SJSA1 (cell line): Measurements from ENCODE around the gene WNT3. TPM values are rescaled to one million over a fixed set of nuclear protein-coding genes. Genes with fewer than 3 reads are reported as not detected.

ENCODE experiments used
- DNase-seq, 2 experiments: peaks; one replicate each; pipeline ENCODE4 v3.0.0-alpha.2; 2015 to 2020; ENCODE audit warnings: low spot score in 2 of 2, low read depth in 1 of 2
- H3K27ac ChIP-seq: fragments of 250-450 bp; sonication (Bioruptor Pico); 2 replicates; pipeline ENCODE4 v1.5.1; 2020; ENCODE audit warnings: mild to moderate bottlenecking, moderate library complexity
- H3K27me3 ChIP-seq: fragments of 250-450 bp; sonication (Bioruptor Pico); replicated peaks from 2 replicates; pipeline ENCODE4 v1.5.1; 2020; ENCODE audit warnings: mild to moderate bottlenecking, moderate library complexity
- H3K36me3 ChIP-seq: fragments of 250-450 bp; sonication (Bioruptor Pico); 2 replicates; pipeline ENCODE4 v1.5.1; 2020; ENCODE audit warnings: mild to moderate bottlenecking
- H3K4me1 ChIP-seq: fragments of 250-450 bp; sonication (Bioruptor Pico); replicated peaks from 2 replicates; pipeline ENCODE4 v1.6.1; 2021; ENCODE audit warnings: mild to moderate bottlenecking
- H3K4me3 ChIP-seq: fragments of 250-450 bp; sonication (Bioruptor Pico); 2 replicates; pipeline ENCODE4 v1.5.1; 2020; ENCODE audit warnings: mild to moderate bottlenecking
- H3K9me3 ChIP-seq: fragments of 250-450 bp; sonication (Bioruptor Pico); replicated peaks from 2 replicates; pipeline ENCODE4 v1.5.1; 2020; ENCODE audit warnings: mild to moderate bottlenecking
- total RNA-seq: library from RNA; depleted of rRNA; stranded (reverse); fragments of >200 nt; shearing (Covaris generic); gene quantifications from 2 replicates; pipeline ENCODE4 v1.2.3, GENCODE V29; 2014

The WNT3 gene
- total RNA-seq, 1 experiment from 2014 or later = 4.0 TPM

DNA sequence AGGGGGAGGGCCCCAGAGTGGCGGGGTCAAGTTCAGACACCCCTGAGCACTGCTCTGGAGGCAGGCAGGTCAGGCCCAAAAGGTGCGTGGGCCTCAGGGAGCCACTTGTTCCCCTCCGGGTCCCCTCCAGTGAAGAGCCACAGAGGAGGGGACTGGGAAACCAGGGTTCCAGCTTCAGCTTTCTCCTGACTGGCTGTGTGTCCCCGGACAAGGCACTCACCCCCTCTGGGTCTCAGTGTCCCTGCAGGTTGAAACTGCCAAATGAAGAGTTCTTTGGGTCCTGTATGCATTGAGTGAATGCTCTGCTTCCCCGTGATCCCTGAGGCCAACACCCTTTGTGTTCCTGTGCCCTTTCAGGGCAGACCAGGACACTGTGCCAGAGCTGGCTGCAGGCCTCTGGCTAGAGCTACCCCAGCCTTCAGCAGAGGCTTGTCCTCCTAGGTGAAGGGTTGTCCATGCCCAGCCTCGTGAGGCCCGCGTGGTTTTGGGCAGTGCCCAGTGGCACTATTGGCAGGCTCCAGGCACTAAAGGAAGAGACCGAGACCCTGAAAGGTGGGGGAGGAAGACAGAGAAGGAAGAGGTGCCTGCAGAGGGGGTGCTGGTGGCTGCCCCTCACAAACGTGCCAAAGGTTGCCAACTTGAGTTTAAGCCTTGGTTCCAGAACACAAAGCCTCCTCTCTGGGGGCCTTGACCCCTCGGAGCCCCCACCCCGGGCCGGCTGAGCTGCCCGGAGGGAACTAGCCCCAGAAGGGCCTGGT lies 13.3 kb upstream of the WNT3 start:
- no peak for DNase-seq
- Histone ChIP-seq H3K4me3 (no peak overlapping the region), H3K9me3 (no peaks in the 10 kb centered on the region), H3K27ac (no peak overlapping the region), H3K27me3 (peaks cover 6% of the 10 kb centered on the region), H3K4me1 (no peaks in the 10 kb centered on the region), H3K36me3 (no peaks in the 10 kb centered on the region)

DNA sequence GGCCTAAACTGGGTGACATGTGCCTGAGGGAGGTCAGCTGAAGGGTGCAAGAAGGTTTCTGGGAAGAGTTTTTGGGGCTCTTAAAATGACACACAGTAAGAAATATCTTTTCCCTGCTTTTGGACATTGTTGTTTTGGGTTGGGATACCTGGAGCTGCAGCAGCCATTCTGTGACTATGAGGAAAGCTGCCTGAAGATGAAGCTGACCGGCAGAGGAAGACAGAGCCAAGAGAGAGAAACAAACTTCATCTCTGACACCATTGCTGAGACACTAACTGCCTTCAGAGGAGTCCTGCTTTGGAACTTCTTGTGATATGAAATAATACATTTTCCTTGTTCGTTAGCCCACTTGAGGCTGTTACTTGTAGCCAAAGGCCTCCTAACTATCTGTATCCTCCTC lies 8.8 kb upstream of the WNT3 start:
- Histone ChIP-seq H3K27me3 (peaks cover 22% of the 10 kb centered on the region), H3K4me3 (no peak overlapping the region), H3K4me1 (0 out of 2 replicates have a peak, but pooled peaks cover 3% of the 10 kb centered on the region), H3K36me3 (no peaks in the 10 kb centered on the region), H3K27ac (no peak overlapping the region), H3K9me3 (no peaks in the 10 kb centered on the region)
- no peak for DNase-seq

DNA sequence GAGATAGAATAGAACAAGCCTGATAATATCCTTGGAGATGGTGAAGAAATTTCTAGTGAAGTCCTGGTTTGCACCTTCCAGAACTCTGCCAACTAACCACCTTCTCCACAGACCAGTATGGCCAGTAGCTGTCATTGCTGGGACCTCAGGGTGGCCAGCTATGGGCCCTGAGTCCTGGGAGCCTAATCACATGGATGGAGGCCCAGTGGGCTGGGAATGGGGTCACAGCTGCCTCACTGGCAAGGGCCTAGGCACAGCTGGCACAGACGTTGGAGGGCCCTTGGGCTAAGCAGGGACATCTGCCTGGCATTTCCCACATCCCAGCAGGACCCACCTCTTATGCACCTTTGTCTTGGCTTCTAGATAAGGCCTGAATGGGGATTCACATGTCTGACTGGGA lies 7.6 kb upstream of the WNT3 start:
- DNase-seq = no peak
- Histone ChIP-seq H3K4me1 (0 out of 2 replicates have a peak, but pooled peaks cover 3% of the 10 kb centered on the region), H3K36me3 (no peaks in the 10 kb centered on the region), H3K27me3 (peaks cover 34% of the 10 kb centered on the region), H3K9me3 (no peaks in the 10 kb centered on the region), H3K27ac (no peak overlapping the region), H3K4me3 (no peak overlapping the region)

DNA sequence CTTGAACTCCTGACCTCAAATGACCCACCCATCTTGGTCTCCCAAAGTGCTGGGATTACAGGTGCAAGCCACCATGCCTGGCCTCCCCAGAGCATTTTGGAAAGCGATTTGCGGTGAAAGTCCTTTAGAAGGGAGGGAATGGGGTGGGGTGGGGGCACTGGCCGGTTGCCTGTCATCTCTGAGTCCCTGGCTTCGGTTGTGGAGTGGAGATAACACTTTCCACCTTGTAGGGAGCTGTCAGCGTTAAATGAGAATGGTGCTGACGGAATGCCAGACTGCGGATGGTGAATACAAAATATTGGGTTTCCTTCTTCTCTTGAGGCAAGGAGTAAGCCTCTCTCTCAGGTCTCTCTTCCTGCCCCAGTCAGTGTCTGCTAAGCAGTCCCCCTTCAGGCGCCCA lies 5.2 kb upstream of the WNT3 start:
- Histone ChIP-seq H3K9me3 (0 out of 2 replicates have a peak, but pooled peaks cover 6% of the 10 kb centered on the region), H3K27me3 (peaks cover 52% of the 10 kb centered on the region), H3K4me1 (peaks cover 9% of the 10 kb centered on the region), H3K27ac (no peak overlapping the region), H3K4me3 (no peak overlapping the region), H3K36me3 (0 out of 2 replicates have a peak, but pooled peaks cover 5% of the 10 kb centered on the region)
- DNase-seq = no peak

DNA sequence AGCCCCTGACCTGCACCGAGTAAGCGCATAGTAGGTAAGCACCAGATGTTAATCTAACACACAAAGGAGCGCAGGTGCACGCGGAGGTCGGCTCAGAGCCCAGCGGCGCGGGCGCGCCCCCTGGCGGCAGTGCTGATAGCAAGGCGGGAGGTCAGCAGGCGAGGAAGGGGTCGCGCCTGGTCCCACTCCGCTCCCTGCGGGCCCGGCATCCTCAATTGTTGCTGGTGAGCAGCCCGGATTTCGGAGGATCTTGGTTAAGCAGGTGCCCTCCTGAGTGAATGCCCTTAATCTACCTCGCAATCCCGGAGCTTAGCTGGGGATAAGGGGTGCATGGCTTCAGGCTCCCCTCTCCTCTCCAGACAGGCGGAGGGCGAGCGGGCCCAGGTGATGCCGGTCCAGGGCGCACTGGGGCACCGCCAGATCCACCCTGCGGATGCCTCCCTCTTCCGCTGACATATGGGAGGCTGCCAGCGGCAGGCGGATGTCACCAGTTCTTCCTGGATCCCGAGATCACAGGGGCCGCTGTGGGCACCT lies 4.0 kb upstream of the WNT3 start:
- Histone ChIP-seq H3K27ac (no peak overlapping the region), H3K27me3 (peaks cover 62% of the 10 kb centered on the region), H3K4me3 (no peak overlapping the region), H3K9me3 (0 out of 2 replicates have a peak, but pooled peaks cover 6% of the 10 kb centered on the region), H3K36me3 (0 out of 2 replicates have a peak, but pooled peaks cover 5% of the 10 kb centered on the region), H3K4me1 (peaks cover 12% of the 10 kb centered on the region)
- DNase-seq = no peak

DNA sequence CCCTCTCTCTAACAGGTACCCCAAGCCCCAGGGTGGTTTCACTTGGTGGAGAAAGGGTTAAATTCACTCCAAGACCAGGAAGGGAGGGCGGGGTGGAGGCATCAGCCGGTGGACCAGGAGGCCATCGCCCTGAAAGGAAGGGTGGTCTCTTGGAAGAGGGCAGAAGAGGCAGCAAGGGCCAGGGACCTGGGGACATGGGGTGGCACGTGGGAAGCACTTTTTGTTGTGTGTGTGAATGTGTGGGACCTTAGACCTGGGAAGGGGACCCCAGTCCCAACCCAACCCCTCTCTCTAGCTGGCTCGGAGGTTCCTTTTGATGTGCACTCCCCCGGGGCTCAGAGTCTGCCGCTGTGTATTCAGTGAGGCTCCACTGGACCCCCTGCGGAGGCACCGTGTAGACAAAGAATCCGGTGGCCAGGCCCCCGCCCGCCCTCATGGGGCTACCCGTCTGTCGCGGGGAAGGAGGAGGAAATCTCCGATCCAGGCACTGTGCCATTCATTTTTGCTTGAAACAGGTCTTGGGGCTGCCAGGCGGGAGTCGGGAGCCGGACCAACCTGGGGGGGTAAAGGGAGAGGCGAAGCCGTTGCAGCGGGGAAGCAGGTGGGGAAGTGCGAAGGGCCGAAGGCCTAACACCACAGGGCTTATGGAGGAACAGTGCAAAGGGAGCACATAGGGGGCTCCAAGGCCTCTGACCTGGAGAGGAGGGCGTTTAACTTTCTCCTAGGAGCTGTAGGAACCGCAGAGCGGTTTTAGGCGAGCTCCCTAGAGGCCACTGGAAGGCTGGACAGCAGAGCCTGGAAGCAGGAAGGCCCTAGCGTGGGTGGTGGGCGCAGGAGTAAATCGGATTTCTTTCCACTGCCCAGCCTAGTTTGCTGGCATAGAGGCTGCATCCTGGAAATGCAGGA lies 3.2 kb upstream of the WNT3 start:
- peaks cover 69% of the 10 kb centered on the region for H3K27me3 ChIP-seq
- H3K36me3 ChIP-seq = 0 out of 2 replicates have a peak, but pooled peaks cover 5% of the 10 kb centered on the region
- no peak for DNase-seq
- peaks cover 12% of the 10 kb centered on the region for H3K4me1 ChIP-seq
- no peak overlapping the region for H3K4me3 ChIP-seq
- no peak overlapping the region for H3K27ac ChIP-seq
- H3K9me3 ChIP-seq = 0 out of 2 replicates have a peak, but pooled peaks cover 6% of the 10 kb centered on the region

DNA sequence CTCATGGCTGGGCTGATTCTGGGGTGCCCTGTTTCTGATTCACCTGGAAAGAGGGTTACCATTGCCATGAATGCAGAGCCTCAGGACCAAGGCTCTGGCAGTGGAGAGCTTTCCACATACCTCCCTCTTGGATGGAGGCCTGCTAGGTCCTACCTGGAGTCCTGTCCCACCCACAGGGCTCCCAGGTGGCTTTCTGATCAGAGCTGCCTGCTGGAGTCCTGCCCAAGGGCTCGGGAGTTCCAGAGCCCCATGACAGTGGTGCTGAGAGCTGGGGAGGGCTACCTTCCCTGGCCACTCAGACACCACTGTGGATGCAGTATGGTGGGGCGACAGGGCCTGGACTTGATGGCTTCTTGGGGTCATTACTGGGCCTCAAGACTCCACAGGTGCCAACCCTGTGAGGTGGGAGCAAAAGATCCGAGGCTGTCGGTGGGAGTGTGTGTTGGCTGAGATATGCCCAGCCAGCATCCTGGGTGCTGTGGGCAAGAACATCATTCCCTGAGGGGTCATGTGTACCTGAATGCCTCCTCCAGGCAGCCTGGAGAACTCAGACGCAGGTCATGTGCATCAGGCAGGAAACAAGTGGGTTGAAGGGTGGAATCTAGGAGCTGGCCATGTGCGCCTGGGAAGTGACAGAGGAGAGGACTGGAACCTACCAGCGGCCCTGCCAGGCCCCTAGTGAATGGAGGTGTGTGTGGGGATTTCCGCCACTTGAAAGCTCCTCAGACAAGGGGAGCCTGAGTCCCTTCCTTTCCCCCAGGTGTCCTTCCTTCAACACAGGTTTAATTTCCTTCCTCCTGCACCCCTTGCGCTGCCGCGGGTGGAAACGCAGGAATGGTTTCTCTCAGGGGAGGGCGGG lies 2.3 kb upstream of the WNT3 start:
- 0 out of 2 replicates have a peak, but pooled peaks cover 6% of the 10 kb centered on the region for H3K9me3 ChIP-seq
- H3K27me3 ChIP-seq = peaks cover 77% of the 10 kb centered on the region
- DNase-seq = no peak
- H3K4me1 ChIP-seq = peaks cover 12% of the 10 kb centered on the region
- H3K36me3 ChIP-seq = 0 out of 2 replicates have a peak, but pooled peaks cover 5% of the 10 kb centered on the region
- no peak overlapping the region for H3K27ac ChIP-seq
- H3K4me3 ChIP-seq = no peak overlapping the region

DNA sequence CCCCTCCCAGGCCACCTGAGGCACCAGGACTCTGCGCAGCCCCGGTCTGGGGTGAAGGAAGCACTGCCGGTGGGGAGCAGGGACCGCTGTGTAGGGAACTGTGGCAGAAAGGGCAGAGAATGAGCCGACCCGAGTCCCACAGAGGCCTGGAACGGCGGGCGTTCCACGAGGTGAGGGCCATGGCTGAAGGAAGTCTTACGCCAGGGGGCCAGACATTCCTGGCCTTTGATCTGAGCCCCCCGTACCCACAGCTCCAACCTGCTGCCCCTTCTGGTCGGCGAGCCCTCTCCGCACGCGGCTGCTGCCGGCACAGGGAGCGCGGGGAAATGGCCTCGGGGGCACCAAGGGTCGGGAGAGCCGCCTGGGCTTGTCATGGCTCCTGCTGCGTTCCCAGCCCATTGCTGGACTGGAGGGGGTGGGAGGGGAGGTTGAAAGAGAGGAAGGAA lies 1.4 kb upstream of the WNT3 start:
- DNase-seq = no peak
- 0 out of 2 replicates have a peak, but pooled peaks cover 5% of the 10 kb centered on the region for H3K36me3 ChIP-seq
- H3K4me3 ChIP-seq = no peak overlapping the region
- peaks cover 81% of the 10 kb centered on the region for H3K27me3 ChIP-seq
- H3K4me1 ChIP-seq = peaks cover 12% of the 10 kb centered on the region
- no peak overlapping the region for H3K27ac ChIP-seq
- H3K9me3 ChIP-seq = 0 out of 2 replicates have a peak, but pooled peaks cover 6% of the 10 kb centered on the region

DNA sequence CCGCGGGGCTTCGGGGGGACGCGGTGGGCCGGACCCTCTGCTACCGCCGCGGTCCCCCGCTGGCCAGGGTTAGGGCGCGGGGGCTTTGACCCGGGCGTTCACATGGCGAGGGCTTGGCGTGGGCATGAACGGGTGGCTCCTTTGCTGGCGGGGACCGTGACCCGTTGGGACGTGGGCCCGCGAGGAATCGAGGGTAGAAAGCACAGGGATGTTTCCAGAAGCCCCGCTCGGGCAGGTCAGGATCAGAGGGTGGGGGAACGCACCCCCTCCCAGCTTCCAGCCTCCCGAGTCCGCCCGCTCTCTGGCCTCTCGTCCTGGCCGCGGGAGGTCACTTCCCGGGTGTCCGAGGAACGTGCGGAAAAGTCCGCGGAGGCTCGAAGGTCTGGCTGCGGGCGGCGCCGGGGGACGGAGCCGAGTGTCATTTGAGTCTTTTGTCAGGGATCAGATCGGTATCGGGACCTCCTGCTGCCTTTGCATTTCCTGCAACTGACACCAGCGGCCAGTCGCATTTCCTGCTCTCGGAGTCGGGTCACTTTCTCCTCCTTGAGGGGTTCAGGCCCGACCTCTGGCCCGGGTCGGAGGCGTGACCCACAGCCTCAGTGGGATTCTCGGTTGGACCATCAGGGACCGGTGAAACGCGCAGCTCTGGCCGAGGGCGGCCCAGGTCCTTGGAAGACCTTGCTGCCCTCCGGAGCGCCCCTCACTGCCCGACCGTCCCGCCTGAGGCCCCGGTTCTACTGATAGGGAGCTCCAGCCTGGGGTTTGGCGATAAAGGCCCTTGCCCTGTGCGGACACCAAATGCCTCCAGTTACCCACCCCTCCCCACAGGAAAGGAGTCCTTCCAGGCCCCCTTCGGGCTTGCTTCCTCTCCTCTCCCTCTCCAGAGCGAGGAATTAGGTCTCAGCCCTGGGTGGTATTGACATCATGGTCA lies 702 bp upstream of the WNT3 start:
- H3K4me3 ChIP-seq = no peak overlapping the region

DNA sequence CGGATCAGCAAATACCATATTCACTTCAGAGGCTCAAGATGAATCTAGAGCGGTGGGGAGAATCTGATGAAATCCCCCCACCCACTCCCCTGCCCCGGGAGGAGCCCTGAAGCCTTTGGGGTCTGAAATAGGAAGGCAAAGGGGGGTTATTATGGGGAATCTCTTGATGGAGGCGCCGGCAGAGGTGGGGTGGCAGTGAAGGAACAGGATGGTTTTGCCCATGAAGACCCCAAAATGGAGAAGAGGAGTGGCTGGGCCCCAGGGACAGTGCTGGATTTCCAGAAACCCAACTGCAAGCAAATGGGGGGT lies 637 bp downstream of the WNT3 start:
- Histone ChIP-seq H3K9me3 (0 out of 2 replicates have a peak, but pooled peaks cover 6% of the 10 kb centered on the region), H3K27ac (no peak overlapping the region), H3K36me3 (0 out of 2 replicates have a peak, but pooled peaks cover 5% of the 10 kb centered on the region), H3K4me3 (no peak overlapping the region), H3K27me3 (peaks cover 87% of the 10 kb centered on the region), H3K4me1 (peaks cover 12% of the 10 kb centered on the region)
- DNase-seq = no peak

More for the DNA sequence above, 702 bp upstream of the WNT3 start:
- no peak for DNase-seq
- Histone ChIP-seq H3K27me3 (peaks cover 84% of the 10 kb centered on the region), H3K27ac (no peak overlapping the region), H3K4me1 (peaks cover 12% of the 10 kb centered on the region), H3K9me3 (0 out of 2 replicates have a peak, but pooled peaks cover 6% of the 10 kb centered on the region), H3K36me3 (0 out of 2 replicates have a peak, but pooled peaks cover 5% of the 10 kb centered on the region)

DNA sequence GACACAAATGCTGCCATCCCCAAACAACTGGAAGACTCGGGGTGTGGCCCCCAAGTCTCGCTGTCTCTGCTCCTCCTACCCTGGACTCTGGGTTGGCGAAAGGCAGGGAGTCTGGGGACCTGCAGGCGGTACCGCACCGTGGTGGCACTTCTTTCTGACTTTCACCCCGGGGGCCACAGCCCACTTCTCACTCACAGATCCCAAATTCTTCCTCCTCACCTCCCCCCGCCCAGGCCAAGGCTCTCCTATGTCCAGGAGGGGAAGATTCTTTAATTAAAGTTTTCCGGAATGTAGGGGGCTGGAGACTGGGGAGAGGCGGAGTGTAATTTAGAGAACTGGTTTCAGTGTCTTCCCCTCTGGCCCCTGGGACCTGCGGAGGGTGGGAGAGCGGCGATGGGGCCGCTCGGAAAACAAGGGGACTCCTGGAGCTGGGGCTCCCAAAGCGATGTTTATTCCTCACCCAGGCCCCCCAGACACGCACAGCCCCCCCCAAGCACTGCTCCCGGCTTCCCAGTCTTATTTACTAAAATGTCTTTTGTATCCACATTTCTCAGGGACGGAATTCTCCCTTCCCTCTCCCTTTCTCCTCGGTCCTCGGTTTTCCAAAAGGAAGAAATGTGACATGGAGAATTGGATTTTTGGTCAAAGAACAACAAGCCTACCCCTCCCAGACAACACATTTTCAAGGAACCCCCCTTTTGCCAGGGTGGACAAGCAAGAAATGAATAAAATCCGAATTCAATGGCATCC lies 1.2 kb downstream of the WNT3 start:
- Histone ChIP-seq H3K4me3 (no peak overlapping the region), H3K27me3 (peaks cover 86% of the 10 kb centered on the region), H3K9me3 (0 out of 2 replicates have a peak, but pooled peaks cover 6% of the 10 kb centered on the region), H3K4me1 (peaks cover 10% of the 10 kb centered on the region), H3K36me3 (0 out of 2 replicates have a peak, but pooled peaks cover 5% of the 10 kb centered on the region), H3K27ac (no peak overlapping the region)
- DNase-seq = no peak
